C4-2B (cell line): ENCODE data around the gene TRH.

Experiments
- CTCF ChIP-seq: fragments of 450-650 bp; conservative IDR thresholded peaks from 2 replicates; pipeline ENCODE4 v1.5.1; 2017; ENCODE audit warnings: mild to moderate bottlenecking
- ZFX ChIP-seq: fragments of 450-650 bp; IDR thresholded peaks from 2 replicates; pipeline ENCODE4 v1.6.1; 2017

- no peak for TF ChIP-seq CTCF
- TF ChIP-seq ZFX: no peak
Measured at GRCh38 chr3:129927072-129927471, 47.4 kb upstream of the TRH start.
